ENCODE results near the gene NELFCD.

The NELFCD gene

DNA sequence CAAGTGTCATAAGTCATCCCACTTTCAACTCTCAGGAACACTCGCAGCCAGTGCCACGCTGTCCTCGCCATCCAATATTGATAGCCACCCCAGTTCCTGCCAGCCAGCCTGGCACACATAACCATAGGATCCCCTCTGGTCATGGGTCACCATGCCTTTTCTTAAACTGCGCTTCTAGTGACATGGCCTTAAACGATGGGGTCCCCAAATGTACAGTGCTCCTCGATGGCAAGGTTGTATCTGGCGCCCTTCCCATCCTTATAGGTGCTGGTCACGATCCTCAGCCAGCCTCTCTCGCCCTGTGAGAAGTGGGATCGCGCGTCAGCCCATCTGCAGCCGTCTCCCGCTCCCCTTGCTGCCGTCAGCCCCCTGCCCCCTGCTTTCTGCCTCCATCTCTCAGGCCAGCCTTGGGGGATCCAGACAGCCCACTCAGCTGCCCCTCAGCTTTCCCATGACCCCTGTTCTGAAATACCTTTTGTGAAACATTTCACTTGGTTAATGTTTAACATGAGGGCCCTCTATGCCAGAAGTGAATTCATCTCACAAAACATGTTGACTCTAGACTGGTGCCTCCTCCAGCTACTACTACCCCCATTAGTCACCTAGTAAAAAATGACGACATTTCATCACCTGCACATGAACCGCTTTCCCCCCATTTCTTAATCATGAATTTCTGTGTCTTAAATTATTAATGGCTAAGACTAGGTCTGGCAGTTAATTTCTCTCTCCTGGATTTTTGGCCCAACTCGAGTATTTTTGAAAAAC is 14.6 kb downstream of the NELFCD start:
- DNase-seq = no peak

GRCh38 chr20:58996226-58996611 is 15.2 kb downstream of the NELFCD start:
- no peak for DNase-seq

GRCh38 chr20:58997141-58997770 is 16.2 kb downstream of the NELFCD start:
- no peak for DNase-seq

- no peak for DNase-seq
Observed at GRCh38 chr20:58998656-58999055, 17.6 kb downstream of the NELFCD start.

- no peak for DNase-seq
Observed at GRCh38 chr20:59000326-59000725, 19.3 kb downstream of the NELFCD start.

- no peak for DNase-seq
Observed at GRCh38 chr20:59001068-59001448, 20.0 kb downstream of the NELFCD start.

- no peak for DNase-seq
Observed at GRCh38 chr20:59001449-59002171, 20.6 kb downstream of the NELFCD start.

- no peak for DNase-seq
Observed at GRCh38 chr20:59002388-59002787, 21.3 kb downstream of the NELFCD start.

DNA sequence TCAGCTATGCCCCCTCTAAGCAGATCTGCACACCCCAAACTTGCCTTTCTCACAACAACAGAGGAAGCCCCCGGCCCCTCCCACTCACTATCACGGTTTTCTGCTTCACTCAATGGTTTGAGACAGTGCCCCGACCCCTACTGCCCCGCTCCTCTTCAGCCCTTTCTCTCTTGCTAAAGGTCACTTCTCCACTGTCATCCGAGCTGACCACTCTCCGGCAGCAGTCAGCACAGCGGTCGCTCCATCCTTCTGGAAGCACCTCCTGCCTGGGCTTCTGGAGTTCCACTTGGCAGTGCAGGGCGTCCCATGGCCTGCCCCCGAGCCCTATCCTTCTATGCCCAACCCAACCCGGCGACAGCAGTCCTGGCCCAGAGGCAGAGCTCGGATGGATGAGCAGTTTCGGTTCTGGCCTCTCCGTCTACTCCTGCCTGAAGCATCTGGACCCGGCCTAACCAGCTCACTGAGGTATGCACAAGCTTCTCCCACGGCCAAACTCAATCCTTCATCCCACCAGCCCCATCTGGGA is 21.9 kb downstream of the NELFCD start:
- DNase-seq = no peak

DNA sequence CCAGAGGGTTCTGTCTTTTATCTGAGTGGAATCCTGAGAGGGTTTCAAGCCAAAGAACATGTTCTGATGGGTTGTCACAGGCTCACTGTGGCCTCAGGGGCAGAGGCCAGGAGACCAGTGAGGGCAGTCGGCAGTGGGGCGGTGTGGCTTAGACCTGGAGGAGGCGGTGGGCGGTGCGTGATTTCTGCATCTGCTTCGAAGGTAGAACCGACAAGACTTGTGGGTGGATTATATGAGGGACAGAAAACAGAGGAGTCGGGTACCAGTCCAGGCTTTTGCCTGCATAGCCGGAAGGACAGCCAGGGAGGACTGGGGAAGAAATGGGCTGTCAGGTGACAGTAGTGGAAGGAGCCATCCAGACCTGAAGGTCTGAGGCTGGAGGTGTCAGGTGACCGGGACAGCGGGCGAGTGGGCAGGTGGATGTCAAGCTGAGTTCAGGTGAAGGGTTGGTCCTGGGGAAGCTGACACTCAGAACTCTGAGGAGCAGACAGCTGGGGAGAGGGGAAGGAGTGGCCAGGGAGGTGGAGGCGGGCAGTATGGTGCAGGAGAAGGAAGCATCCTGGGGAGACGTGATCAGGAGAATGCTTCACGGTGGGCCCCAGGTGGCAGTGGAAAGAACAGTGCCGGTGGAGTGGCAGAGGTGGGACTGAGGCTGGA is 22.9 kb downstream of the NELFCD start:
- DNase-seq = no peak

DNA sequence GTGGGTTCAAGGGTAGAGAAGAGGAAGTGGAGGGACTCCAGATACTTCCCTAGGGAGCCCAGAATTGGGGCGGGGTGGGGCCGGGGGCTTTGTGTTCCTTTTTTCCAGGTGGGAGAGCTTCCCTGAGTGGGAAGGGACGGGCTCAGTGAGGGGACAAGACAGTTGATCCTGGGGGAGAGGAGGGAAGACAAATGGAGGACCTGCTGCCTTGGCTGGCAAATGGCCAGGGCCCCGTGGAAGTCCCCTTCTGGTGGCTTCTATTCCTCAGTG is 23.4 kb downstream of the NELFCD start:
- DNase-seq = no peak

GRCh38 chr20:59004763-59005522 is 23.9 kb downstream of the NELFCD start:
- no peak for DNase-seq

GRCh38 chr20:59005523-59006166 is 24.6 kb downstream of the NELFCD start:
- DNase-seq = no peak

GRCh38 chr20:59006167-59006863 is 25.3 kb downstream of the NELFCD start:
- no peak for DNase-seq

GRCh38 chr20:59006864-59007664 is 26.0 kb downstream of the NELFCD start, which contains the start of gene CTSZ:
CTSZ (minus strand) TSS chr20:59007254; CDS start chr20:59007128, 126 bp downstream.
- DNase-seq = no peak

- no peak for DNase-seq
Observed at GRCh38 chr20:59007665-59008511, 26.8 kb downstream of the NELFCD start.

GRCh38 chr20:59008715-59009336 is 27.8 kb downstream of the NELFCD start:
- DNase-seq = no peak

DNA sequence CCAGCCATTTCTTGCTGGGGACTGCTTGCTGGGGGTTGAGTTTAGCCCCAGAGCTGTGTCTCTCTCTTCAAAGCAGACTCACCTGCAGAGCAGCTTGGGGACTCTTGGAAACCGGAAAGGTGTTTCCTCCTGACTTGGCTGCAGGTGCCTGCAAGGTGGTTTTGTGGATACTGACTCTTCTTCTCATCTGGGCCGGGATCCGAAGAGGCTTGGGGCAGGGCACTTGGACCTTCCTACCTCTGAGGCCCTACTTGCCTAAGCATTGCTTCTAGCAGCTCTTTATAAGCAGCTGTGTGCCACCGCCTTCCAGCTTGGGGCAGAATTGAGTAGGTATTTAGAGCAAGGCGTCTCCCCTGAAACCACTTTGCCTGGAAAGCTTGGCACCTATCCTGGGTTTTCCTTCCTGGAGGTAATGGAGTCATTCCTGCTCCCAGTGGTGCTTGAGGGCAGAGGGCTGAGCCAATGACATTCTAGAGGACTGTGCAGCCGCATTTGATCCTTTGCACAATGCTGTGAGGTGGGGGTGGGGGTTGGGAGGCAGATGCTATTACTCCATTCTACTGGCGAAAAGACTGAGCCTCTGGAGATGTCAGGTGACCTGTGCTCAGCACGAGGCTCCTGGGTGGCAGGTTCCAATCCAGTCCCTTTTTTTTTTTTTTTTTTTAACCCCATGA is 29.4 kb downstream of the NELFCD start:
- DNase-seq = peak; percentile 68
